ENCODE data around the gene TCF25. TPM values are rescaled to one million over a fixed set of nuclear protein-coding genes. Genes with fewer than 3 reads are reported as not detected.
"Not testable (repeated sequence)": the region's sequence is repeated elsewhere in the genome, so short reads cannot be mapped to it uniquely, and the experiment has no call there.

TCF25 gene
- total RNA-seq, 2 experiments from 2014 or later, result 126 to 127 TPM

DNA sequence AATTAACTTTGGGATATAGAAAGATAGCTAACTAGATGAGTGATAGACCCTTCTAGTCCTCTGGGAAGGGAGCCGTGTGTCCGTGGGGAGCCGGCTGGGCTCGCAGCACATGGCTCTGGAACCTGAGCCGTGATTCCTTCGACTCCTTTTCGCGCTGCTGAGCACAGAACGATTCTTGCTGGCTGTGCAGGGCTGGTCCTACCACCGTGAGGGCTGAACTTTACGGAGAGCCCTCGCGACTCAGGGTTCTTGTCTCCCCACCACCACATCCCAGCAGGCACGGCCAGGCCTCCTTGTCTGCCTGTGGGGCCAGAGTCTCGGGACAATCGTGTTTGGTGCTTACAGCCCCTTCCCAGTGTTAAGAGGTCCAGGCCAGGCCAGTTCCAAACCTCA is 13.8 kb upstream of the TCF25 start:
- no peak for DNase-seq
- Mint-ChIP-seq H3K27me3 (no peaks in the 10 kb centered on the region), H3K36me3 (no peaks in the 10 kb centered on the region), H3K9me3 (no peaks in the 10 kb centered on the region), H3K4me1 (peaks cover 22% of the 10 kb centered on the region), H3K27ac (no peak overlapping the region), H3K4me3 (no peak overlapping the region)

DNA sequence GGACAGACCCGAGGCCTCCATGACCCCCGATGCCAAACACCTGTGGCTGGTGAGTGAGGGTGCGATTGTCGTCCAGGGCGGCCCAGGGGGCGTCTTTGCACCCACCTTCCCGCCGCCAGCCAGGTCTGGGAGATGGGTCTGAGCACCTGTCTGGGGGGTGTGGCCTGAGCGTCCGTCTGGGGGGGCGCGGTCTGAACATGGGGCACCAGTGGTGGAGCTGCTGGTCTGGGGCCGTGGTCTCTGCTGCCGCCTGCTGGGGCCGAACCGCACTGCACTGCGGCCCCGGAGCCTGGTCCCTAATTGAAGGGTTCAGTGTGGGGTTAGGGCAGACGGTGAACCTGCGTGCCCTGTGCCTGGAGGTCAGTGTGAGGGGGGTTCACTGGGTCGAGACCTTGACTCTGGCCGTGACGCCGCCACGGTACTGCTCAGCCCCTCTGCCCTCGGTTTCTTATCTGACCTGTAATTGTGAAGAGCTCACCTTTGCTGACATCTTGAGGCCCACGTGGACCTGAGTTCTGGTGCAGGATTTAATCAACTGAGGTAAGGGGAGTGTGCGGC is 12.6 kb upstream of the TCF25 start:
- H3K27ac Mint-ChIP-seq, result no peak overlapping the region
- peak; percentile 80 for DNase-seq

DNA sequence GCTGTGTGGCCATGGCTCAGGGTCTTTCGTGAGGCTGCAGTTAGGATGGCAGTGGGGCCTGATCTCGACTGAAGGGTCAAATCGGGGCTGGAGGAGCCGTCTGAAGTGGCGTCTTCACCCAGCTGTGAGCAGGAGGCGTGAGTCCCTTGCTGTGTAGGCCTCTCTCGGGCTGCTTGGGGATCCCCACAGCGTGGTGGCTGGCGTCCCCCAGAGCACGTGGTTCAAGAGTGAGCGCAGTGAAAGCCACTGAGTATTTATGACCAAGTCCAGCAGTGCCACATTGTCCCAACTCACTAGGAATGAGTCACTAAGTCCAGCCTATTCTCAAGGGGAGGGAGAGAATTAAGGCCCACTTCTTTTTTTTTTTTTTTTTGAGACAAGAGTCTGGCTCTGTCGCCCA is 11.7 kb upstream of the TCF25 start:
- H3K4me3 Mint-ChIP-seq, result no peak overlapping the region
- no peak overlapping the region for H3K27ac Mint-ChIP-seq
- no peaks in the 10 kb centered on the region for H3K27me3 Mint-ChIP-seq
- H3K4me1 Mint-ChIP-seq, result peaks cover 23% of the 10 kb centered on the region
- H3K36me3 Mint-ChIP-seq, result peaks cover 1% of the 10 kb centered on the region
- no peak for DNase-seq
- H3K9me3 Mint-ChIP-seq, result no peaks in the 10 kb centered on the region

More for the DNA sequence above, 12.6 kb upstream of the TCF25 start:
- Mint-ChIP-seq H3K27me3 (no peaks in the 10 kb centered on the region), H3K9me3 (no peaks in the 10 kb centered on the region), H3K4me1 (peaks cover 23% of the 10 kb centered on the region), H3K4me3 (no peak overlapping the region), H3K36me3 (no peaks in the 10 kb centered on the region)

DNA sequence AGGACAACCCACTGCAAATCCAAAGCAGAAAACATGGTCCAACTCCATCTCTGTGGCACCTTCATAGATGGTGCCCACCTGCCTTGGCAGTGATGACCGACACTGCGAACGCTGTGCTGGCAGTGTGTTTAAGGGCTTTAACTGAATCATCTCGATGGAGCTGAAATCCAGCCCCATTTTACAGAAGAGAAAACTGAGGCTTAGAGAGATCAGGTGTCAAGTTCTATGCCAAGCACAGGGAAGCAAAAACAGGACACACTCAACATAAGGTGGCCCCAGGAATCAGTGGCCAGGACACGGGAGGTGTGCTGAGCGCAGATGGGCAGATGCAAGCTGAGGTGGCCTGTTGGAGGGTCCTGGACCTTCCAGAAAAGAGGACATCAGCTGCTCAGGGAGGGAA is 10.7 kb upstream of the TCF25 start:
- Mint-ChIP-seq H3K9me3 (peaks cover 3% of the 10 kb centered on the region), H3K36me3 (peaks cover 7% of the 10 kb centered on the region), H3K27me3 (no peaks in the 10 kb centered on the region), H3K27ac (no peak overlapping the region), H3K4me3 (peak overlapping the region; percentile 59), H3K4me1 (peaks cover 23% of the 10 kb centered on the region)
- DNase-seq, result no peak

DNA sequence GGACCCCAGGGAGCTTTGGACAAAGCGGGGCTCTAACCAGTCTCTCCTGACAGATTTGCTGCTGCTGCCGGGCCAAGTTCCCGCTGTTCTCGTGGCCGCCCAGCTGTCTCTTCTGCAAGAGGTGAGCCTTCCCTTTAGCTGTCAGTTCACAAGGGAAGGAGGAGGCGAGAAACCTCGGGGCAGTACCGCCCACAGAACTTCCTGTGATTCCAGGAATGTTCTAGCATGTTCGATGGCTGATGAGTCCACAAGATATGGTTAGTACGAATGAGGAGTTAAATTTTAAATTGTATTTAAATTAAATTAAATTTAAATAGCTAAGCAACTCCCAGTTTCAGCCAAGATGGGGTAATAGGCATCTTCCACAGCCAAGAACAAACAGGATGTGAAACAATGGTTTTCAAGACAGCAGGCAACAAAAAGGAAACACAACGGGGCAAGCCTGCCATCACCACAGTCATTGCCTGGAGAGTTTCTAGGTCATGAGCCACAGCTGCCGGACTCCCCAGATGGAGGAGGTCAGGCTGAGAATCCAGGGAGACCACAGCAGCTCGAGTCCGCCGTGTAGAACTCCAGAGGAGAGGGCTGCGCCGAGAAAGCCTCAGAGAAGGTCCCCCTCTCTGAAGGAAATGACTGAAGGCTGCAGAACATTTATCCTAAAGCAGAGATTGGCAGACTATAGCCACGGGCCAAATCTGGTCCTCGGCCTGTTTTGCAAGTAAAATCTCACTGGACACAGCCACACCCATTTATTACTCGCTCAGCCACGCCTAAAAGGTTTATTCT is 9.5 kb upstream of the TCF25 start:
- peaks cover 12% of the 10 kb centered on the region for H3K36me3 Mint-ChIP-seq
- peak overlapping the region; percentile 15 for H3K4me3 Mint-ChIP-seq
- peaks cover 7% of the 10 kb centered on the region for H3K9me3 Mint-ChIP-seq
- peaks cover 23% of the 10 kb centered on the region for H3K4me1 Mint-ChIP-seq
- DNase-seq, result peak; percentile 30
- H3K27ac Mint-ChIP-seq, result peak overlapping the region; percentile 36
- no peaks in the 10 kb centered on the region for H3K27me3 Mint-ChIP-seq

DNA sequence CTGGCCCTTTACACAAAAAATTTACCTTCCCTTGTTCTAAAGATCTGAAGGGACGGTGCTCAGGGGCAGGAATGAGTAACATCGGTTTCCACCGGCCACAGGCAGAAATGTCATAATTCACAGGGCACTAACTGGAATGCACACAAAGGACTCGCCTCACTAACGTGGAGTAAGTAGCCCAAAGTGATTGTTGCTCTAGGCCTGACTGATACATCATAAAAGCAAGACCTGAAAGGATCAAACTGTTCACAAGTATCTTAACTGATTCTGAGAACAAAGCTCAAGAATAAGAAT is 8.9 kb upstream of the TCF25 start:
- Mint-ChIP-seq H3K4me3 (no peak overlapping the region), H3K9me3 (peaks cover 7% of the 10 kb centered on the region), H3K27ac (no peak overlapping the region), H3K36me3 (peaks cover 14% of the 10 kb centered on the region), H3K4me1 (peaks cover 23% of the 10 kb centered on the region), H3K27me3 (no peaks in the 10 kb centered on the region)
- DNase-seq, result no peak

DNA sequence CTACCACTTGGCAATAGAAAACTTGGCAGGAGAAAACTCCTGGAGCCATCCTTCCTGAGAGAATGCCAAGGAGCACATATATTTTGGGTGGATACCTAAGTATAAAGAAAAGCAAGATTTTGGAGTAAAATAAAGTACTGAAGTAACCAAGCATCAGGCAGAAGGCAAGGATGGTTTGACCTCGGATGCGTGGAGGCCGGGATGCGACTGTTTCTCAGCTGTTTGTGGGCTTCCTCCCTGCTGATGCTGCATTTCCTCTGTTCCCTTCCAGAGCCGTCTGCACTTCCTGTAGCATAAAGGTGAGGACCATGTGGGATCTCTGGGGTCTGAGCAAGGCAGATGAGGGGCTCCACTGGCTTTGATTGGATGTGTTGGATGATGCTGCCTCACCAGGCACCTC is 5.5 kb upstream of the TCF25 start:
- no peak overlapping the region for H3K4me3 Mint-ChIP-seq
- H3K4me1 Mint-ChIP-seq, result peaks cover 24% of the 10 kb centered on the region
- no peak for DNase-seq
- H3K27me3 Mint-ChIP-seq, result no peaks in the 10 kb centered on the region
- H3K27ac Mint-ChIP-seq, result no peak overlapping the region
- peaks cover 16% of the 10 kb centered on the region for H3K36me3 Mint-ChIP-seq
- H3K9me3 Mint-ChIP-seq, result peaks cover 7% of the 10 kb centered on the region

DNA sequence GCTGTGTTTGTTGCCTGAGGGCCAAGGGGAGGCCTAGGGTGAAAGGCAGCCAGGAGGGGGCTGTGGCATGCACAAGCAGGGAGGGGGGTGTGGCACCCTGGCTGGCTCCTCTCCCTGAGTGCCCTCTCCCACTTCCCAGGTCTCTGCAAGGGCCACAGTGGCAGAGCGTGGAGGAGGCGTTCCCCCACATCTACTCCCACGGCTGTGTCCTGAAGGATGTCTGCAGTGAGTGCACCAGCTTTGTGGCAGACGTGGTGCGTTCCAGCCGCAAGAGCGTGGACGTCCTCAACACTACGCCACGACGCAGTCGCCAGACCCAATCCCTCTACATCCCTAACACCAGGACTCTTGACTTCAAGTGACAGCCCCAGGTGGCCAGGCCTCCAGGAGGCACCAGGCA is 3.5 kb upstream of the TCF25 start:
- H3K4me3 Mint-ChIP-seq, result no peak overlapping the region
- no peak overlapping the region for H3K27ac Mint-ChIP-seq
- peaks cover 23% of the 10 kb centered on the region for H3K36me3 Mint-ChIP-seq
- no peaks in the 10 kb centered on the region for H3K27me3 Mint-ChIP-seq
- H3K4me1 Mint-ChIP-seq, result peaks cover 13% of the 10 kb centered on the region
- H3K9me3 Mint-ChIP-seq, result peaks cover 7% of the 10 kb centered on the region
- no peak for DNase-seq

DNA sequence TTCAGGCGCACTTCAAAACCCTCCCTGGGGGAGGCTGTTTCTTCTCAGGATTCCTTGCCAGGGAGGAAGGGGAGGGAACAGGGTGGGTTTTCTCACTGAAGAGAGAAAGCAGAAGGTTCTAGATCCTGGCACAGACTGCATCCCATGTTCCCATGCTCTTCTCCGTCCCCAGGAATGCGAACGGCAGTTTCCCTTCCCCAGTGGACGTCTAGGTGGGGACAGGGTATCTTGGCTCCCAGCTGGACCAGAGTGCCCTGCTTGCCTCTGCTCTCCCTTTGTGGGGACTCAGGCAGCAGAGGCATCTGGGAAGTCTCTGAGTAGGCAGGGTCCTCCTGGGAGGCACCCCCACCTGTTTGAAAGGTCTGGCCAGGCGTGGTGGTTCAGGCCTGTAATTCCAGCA is 3.0 kb upstream of the TCF25 start:
- no peak for DNase-seq
- H3K4me1 Mint-ChIP-seq, result peaks cover 17% of the 10 kb centered on the region
- peaks cover 28% of the 10 kb centered on the region for H3K36me3 Mint-ChIP-seq
- peaks cover 10% of the 10 kb centered on the region for H3K9me3 Mint-ChIP-seq
- H3K4me3 Mint-ChIP-seq, result no peak overlapping the region
- H3K27me3 Mint-ChIP-seq, result no peaks in the 10 kb centered on the region
- H3K27ac Mint-ChIP-seq, result no peak overlapping the region

DNA sequence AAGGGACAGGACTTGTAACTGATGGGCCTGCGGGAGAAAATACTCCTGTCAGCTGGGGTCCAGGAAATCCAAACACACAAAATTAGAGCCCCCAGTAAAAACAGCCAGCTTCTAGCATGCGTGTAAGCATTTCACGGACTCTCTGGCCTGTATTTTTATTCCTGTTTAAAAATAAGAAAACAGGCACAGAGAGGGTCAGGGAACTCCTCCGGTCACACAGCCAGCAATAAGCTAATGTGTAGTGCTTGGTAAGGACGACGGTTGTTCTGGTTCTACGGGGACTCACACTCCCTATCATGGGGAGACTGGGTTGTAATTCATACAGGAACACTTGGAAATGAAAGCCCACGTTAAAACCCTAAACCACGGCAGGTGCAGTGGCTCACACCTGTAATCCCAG is 1.5 kb upstream of the TCF25 start:
- no peaks in the 10 kb centered on the region for H3K27me3 Mint-ChIP-seq

DNA sequence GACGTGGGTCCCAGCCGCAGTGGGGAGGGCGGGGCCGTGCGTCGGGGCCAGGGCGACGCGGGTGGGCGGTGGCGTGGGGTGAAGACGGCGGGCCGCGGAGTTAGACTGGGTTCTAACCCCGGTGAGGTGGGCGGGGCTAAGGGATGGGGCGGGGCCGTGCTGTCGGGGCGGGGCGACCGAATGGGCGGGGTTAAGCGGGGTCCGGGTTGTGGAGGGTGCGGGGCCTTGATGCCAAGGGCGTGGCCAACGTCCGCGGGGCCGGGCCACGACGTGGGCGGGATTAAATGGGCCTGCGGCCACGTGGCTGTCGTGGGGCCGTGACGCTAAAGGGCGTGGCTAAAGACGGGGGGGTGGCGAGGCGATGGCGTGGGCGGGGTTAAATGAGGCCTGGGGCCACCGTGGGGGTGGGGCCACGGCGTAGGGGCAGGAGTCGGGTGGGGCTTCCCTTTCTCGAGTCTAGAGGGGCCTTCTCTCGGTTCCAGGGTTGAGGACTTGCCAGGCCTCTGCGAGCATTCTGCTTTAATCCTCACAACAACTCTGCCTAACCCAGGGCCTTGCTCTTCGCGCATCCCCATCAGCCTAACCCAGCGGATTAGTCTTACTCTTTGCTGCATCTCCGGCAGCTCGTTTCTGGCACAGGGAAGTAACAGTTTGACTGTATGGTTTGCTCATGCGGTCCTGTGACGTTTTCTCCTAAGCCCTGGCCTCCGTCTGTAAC is 739 bp downstream of the TCF25 start:
- H3K27ac Mint-ChIP-seq, result peak overlapping the region; percentile 97
- peak overlapping the region; percentile 92 for H3K4me3 Mint-ChIP-seq
- H3K4me1 Mint-ChIP-seq, result peaks cover 19% of the 10 kb centered on the region
- H3K36me3 Mint-ChIP-seq, result peaks cover 28% of the 10 kb centered on the region
- no peaks in the 10 kb centered on the region for H3K27me3 Mint-ChIP-seq
- DNase-seq, result peak; percentile 95
- H3K9me3 Mint-ChIP-seq, result peaks cover 3% of the 10 kb centered on the region

More for the DNA sequence above, 1.5 kb upstream of the TCF25 start:
- Mint-ChIP-seq H3K4me3 (peak overlapping the region; percentile 92), H3K9me3 (peaks cover 10% of the 10 kb centered on the region), H3K36me3 (peaks cover 31% of the 10 kb centered on the region), H3K27ac (no peak overlapping the region), H3K4me1 (peaks cover 17% of the 10 kb centered on the region)
- DNase-seq, result no peak

- not testable (repeated sequence) for H3K27me3 Mint-ChIP-seq, DNase-seq, H3K9me3 Mint-ChIP-seq, H3K27ac Mint-ChIP-seq, H3K4me3 Mint-ChIP-seq
- Mint-ChIP-seq H3K4me1 (peaks cover 11% of the 10 kb centered on the region), H3K36me3 (peaks cover 36% of the 10 kb centered on the region)
These were observed 5.7 kb downstream of the TCF25 start for GRCh38 chr16:89879123-89879522.

- H3K27me3 Mint-ChIP-seq, result no peaks in the 10 kb centered on the region
- H3K4me3 Mint-ChIP-seq, result no peak overlapping the region
- H3K27ac Mint-ChIP-seq, result no peak overlapping the region
- no peak for DNase-seq
- H3K4me1 Mint-ChIP-seq, result peaks cover 2% of the 10 kb centered on the region
- peaks cover 30% of the 10 kb centered on the region for H3K36me3 Mint-ChIP-seq
- H3K9me3 Mint-ChIP-seq, result no peaks in the 10 kb centered on the region
These were observed 7.3 kb downstream of the TCF25 start for GRCh38 chr16:89880477-89881367.

GRCh38 chr16:89881368-89881730 is 8.0 kb downstream of the TCF25 start:
- DNase-seq, result no peak
- Mint-ChIP-seq H3K27ac (no peak overlapping the region), H3K9me3 (no peaks in the 10 kb centered on the region), H3K4me3 (no peak overlapping the region), H3K36me3 (peaks cover 26% of the 10 kb centered on the region), H3K27me3 (no peaks in the 10 kb centered on the region), H3K4me1 (peaks cover 2% of the 10 kb centered on the region)

All from activated naive CD8-positive, alpha-beta T cell treated with anti-CD3 and anti-CD28 coated beads for 36 hours (primary cell).